ENCODE data around the gene PRF1. TPM values are rescaled to one million over a fixed set of nuclear protein-coding genes. Genes with fewer than 3 reads are reported as not detected.

PRF1 gene
- total and polyA plus RNA-seq, 2 donors (not counting 1 experiment from before 2014, with no cell fraction given), result not detected

- Histone ChIP-seq H3K79me2 (ENCODE audit: control insufficient read depth, insufficient read depth, low read length) (no peaks in the 10 kb centered on the region), H2AFZ (ENCODE audit: low read length) (no peak overlapping the region), H3K4me3 (replicated peaks in 1 of 4; ENCODE audit: control extremely low read depth in 1 of 4, insufficient read depth in 1 of 4, low read depth in 3 of 4, low read length in 4 of 4) (no peak overlapping the region), H3K27ac (ENCODE audit: insufficient read depth, low read length) (no peak overlapping the region), H3K27me3 (ENCODE audit: control insufficient read depth, insufficient read depth, low read length) (no peaks in the 10 kb centered on the region), H3K4me1 (ENCODE audit: control insufficient read depth, extremely low read depth, insufficient read depth, low read length) (no peaks in the 10 kb centered on the region), H4K20me1 (ENCODE audit: control insufficient read depth, extremely low read depth, insufficient read depth, low read length) (no peaks in the 10 kb centered on the region), H3K4me2 (ENCODE audit: extremely low read depth, insufficient read depth, low read length) (no peak overlapping the region), H3K9me3 (ENCODE audit: control insufficient read depth, insufficient read depth, low read depth, low read length) (no peaks in the 10 kb centered on the region), H3K36me3 (ENCODE audit: control insufficient read depth, insufficient read depth, low read length) (no peaks in the 10 kb centered on the region), H3K9ac (ENCODE audit: insufficient read depth, low read length) (no peak overlapping the region)
- DNase-seq (ENCODE audit: low read depth in 2 of 2), result peak in 1 of 2 donors; percentile 43
- TF ChIP-seq EZH2 (IDR thresholded peaks at IDR 0.05; ENCODE audit: low read length, missing control alignments), result no peak
- no peak for TF ChIP-seq CTCF (conservative IDR thresholded peaks at IDR 0.05 in 1 of 2, IDR thresholded peaks at IDR 0.05 in 1 of 2; ENCODE audit: low read depth in 1 of 2, low read length in 2 of 2)
Observed at GRCh38 chr10:70618663-70619062, 16.1 kb upstream of the PRF1 start.

GRCh38 chr10:70617798-70618568, 15.4 kb upstream of the PRF1 start:
- TF ChIP-seq CTCF (conservative IDR thresholded peaks at IDR 0.05 in 1 of 2, IDR thresholded peaks at IDR 0.05 in 1 of 2; ENCODE audit: low read depth in 1 of 2, low read length in 2 of 2) (no peak), EZH2 (IDR thresholded peaks at IDR 0.05; ENCODE audit: low read length, missing control alignments) (no peak)
- no peaks in the 10 kb centered on the region for H3K36me3 ChIP-seq (ENCODE audit: control insufficient read depth, insufficient read depth, low read length)
- no peak overlapping the region for H3K4me3 ChIP-seq (replicated peaks in 1 of 4; ENCODE audit: control extremely low read depth in 1 of 4, insufficient read depth in 1 of 4, low read depth in 3 of 4, low read length in 4 of 4)
- no peaks in the 10 kb centered on the region for H3K4me1 ChIP-seq (ENCODE audit: control insufficient read depth, extremely low read depth, insufficient read depth, low read length)
- H3K27ac ChIP-seq (ENCODE audit: insufficient read depth, low read length), result no peak overlapping the region
- DNase-seq (ENCODE audit: low read depth in 2 of 2), result peak; percentile 68 to 96
- no peaks in the 10 kb centered on the region for H3K27me3 ChIP-seq (ENCODE audit: control insufficient read depth, insufficient read depth, low read length)
- no peaks in the 10 kb centered on the region for H3K79me2 ChIP-seq (ENCODE audit: control insufficient read depth, insufficient read depth, low read length)
- no peaks in the 10 kb centered on the region for H3K9me3 ChIP-seq (ENCODE audit: control insufficient read depth, insufficient read depth, low read depth, low read length)
- H3K4me2 ChIP-seq (ENCODE audit: extremely low read depth, insufficient read depth, low read length), result no peak overlapping the region
- no peaks in the 10 kb centered on the region for H4K20me1 ChIP-seq (ENCODE audit: control insufficient read depth, extremely low read depth, insufficient read depth, low read length)
- no peak overlapping the region for H2AFZ ChIP-seq (ENCODE audit: low read length)
- H3K9ac ChIP-seq (ENCODE audit: insufficient read depth, low read length), result no peak overlapping the region

DNA sequence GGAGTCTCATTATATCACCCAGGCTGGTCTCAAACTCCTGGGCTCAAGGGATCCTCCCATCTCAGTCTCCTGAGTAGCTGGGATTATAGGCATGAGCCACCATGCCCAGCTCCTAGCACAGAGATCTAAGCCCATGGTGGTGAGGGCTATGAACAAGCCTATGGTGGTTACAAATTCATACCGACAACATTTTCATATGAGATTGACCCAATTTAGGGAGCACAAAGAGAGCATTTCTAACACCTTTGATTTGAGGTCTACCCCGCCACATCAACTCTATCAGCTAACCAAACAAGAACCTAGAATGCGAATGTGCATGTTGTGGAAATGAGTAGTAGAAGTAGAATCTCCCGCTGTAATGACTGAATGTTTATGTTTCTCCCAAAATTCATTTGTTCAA, 14.2 kb upstream of the PRF1 start:
- H3K36me3 ChIP-seq (ENCODE audit: control insufficient read depth, insufficient read depth, low read length), result no peaks in the 10 kb centered on the region
- H3K9ac ChIP-seq (ENCODE audit: insufficient read depth, low read length), result no peak overlapping the region
- TF ChIP-seq CTCF (conservative IDR thresholded peaks at IDR 0.05 in 1 of 2, IDR thresholded peaks at IDR 0.05 in 1 of 2; ENCODE audit: low read depth in 1 of 2, low read length in 2 of 2) (no peak), EZH2 (IDR thresholded peaks at IDR 0.05; ENCODE audit: low read length, missing control alignments) (no peak)
- peak in 1 of 2 donors; percentile 16 for DNase-seq (ENCODE audit: low read depth in 2 of 2)
- H3K4me2 ChIP-seq (ENCODE audit: extremely low read depth, insufficient read depth, low read length), result no peak overlapping the region
- H3K4me1 ChIP-seq (ENCODE audit: control insufficient read depth, extremely low read depth, insufficient read depth, low read length), result no peaks in the 10 kb centered on the region
- H3K27ac ChIP-seq (ENCODE audit: insufficient read depth, low read length), result no peak overlapping the region
- H2AFZ ChIP-seq (ENCODE audit: low read length), result no peak overlapping the region
- no peaks in the 10 kb centered on the region for H3K27me3 ChIP-seq (ENCODE audit: control insufficient read depth, insufficient read depth, low read length)
- H3K79me2 ChIP-seq (ENCODE audit: control insufficient read depth, insufficient read depth, low read length), result no peaks in the 10 kb centered on the region
- no peaks in the 10 kb centered on the region for H4K20me1 ChIP-seq (ENCODE audit: control insufficient read depth, extremely low read depth, insufficient read depth, low read length)
- H3K4me3 ChIP-seq (replicated peaks in 1 of 4; ENCODE audit: control extremely low read depth in 1 of 4, insufficient read depth in 1 of 4, low read depth in 3 of 4, low read length in 4 of 4), result no peak overlapping the region
- H3K9me3 ChIP-seq (ENCODE audit: control insufficient read depth, insufficient read depth, low read depth, low read length), result no peaks in the 10 kb centered on the region
